ENCODE measurements around the gene CYP4Z1.
"Not testable (repeated sequence)": the region's sequence is repeated elsewhere in the genome, so short reads cannot be mapped to it uniquely, and the experiment has no call there.

Gene CYP4Z1

DNA sequence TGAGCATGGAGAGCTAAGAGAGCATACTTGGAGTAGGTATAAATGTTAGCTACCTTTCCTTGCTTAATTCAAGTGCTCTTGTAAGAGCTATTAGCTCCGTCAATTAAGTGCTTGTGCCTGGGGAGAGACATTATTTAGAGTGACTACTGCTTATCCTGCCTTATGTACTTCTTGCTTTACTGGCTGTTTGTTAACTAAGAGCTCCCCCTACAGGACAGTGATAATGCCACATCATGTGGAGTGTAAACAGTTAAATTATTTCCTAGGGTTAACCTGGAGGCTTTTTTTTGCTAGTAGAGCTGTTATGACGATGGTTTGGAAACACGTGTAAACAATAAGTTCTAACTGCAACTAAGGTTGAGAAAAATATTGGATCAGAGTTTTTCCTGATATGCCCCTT is 24.4 kb downstream of the CYP4Z1 start:
- H3K36me3 Mint-ChIP-seq (ENCODE audit: insufficient read depth); DNase-seq (ENCODE audit: low spot score in 2 of 2); H3K4me1 Mint-ChIP-seq; H3K27me3 Mint-ChIP-seq; H3K4me3 Mint-ChIP-seq; H3K27ac Mint-ChIP-seq (ENCODE audit: low read depth); ATAC-seq (replicated peaks; ENCODE audit: extremely low read depth, poor library complexity, severe bottlenecking); H3K9me3 Mint-ChIP-seq: not testable (repeated sequence)

DNA sequence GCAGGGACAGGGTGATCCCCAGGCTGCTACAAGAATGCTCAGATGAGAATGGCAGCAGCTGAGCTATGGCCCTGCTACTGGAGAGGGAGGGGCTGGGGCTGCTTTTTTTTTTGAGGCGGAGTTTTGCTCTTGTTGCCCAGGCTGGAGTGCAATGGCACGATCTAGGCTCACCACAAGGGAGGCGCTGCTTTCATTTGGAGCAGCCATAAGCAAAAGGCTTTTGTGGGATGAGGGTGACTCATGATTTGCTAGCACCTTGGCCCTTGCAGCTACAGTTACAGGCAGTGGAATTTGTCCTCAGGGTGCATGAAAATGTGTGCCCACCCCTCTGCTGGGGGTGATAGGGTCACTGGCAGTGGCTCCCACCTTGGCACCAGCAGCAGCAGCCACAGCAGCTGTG is 37.8 kb downstream of the CYP4Z1 start:
- Mint-ChIP-seq H3K27ac (ENCODE audit: low read depth) (no peak overlapping the region), H3K4me3 (no peak overlapping the region), H3K27me3 (peaks cover 30% of the 10 kb centered on the region), H3K36me3 (ENCODE audit: insufficient read depth) (no peaks in the 10 kb centered on the region), H3K4me1 (no peaks in the 10 kb centered on the region), H3K9me3 (peaks cover 6% of the 10 kb centered on the region)
- DNase-seq (ENCODE audit: low spot score in 2 of 2) (no peak), ATAC-seq (replicated peaks; ENCODE audit: extremely low read depth, poor library complexity, severe bottlenecking) (no peak)

GRCh38 chr1:47106792-47107191 is 39.8 kb downstream of the CYP4Z1 start:
- H3K9me3 Mint-ChIP-seq: peaks cover 6% of the 10 kb centered on the region
- H3K4me3 Mint-ChIP-seq: no peak overlapping the region
- no peaks in the 10 kb centered on the region for H3K36me3 Mint-ChIP-seq (ENCODE audit: insufficient read depth)
- peaks cover 23% of the 10 kb centered on the region for H3K27me3 Mint-ChIP-seq
- H3K27ac Mint-ChIP-seq (ENCODE audit: low read depth): no peak overlapping the region
- ATAC-seq (replicated peaks; ENCODE audit: extremely low read depth, poor library complexity, severe bottlenecking): no peak
- DNase-seq (ENCODE audit: low spot score in 2 of 2): no peak
- H3K4me1 Mint-ChIP-seq: no peaks in the 10 kb centered on the region

- H3K27me3 Mint-ChIP-seq: peaks cover 18% of the 10 kb centered on the region
- DNase-seq (ENCODE audit: low spot score in 2 of 2); H3K9me3 Mint-ChIP-seq; H3K4me3 Mint-ChIP-seq; H3K36me3 Mint-ChIP-seq (ENCODE audit: insufficient read depth); H3K4me1 Mint-ChIP-seq; H3K27ac Mint-ChIP-seq (ENCODE audit: low read depth); ATAC-seq (replicated peaks; ENCODE audit: extremely low read depth, poor library complexity, severe bottlenecking): not testable (repeated sequence)
Observed at GRCh38 chr1:47107851-47108574, 41.0 kb downstream of the CYP4Z1 start.

- DNase-seq (ENCODE audit: low spot score in 2 of 2); H3K9me3 Mint-ChIP-seq; H3K27ac Mint-ChIP-seq (ENCODE audit: low read depth); H3K4me1 Mint-ChIP-seq; ATAC-seq (replicated peaks; ENCODE audit: extremely low read depth, poor library complexity, severe bottlenecking); H3K4me3 Mint-ChIP-seq; H3K36me3 Mint-ChIP-seq (ENCODE audit: insufficient read depth): not testable (repeated sequence)
- H3K27me3 Mint-ChIP-seq: peaks cover 24% of the 10 kb centered on the region
Observed at GRCh38 chr1:47109482-47109881, 42.5 kb downstream of the CYP4Z1 start.

GRCh38 chr1:47113178-47113577 is 46.1 kb downstream of the CYP4Z1 start:
- Mint-ChIP-seq H3K27me3 (peaks cover 35% of the 10 kb centered on the region), H3K36me3 (ENCODE audit: insufficient read depth) (peaks cover 3% of the 10 kb centered on the region), H3K27ac (ENCODE audit: low read depth) (no peak overlapping the region), H3K4me3 (no peak overlapping the region), H3K4me1 (no peaks in the 10 kb centered on the region), H3K9me3 (no peaks in the 10 kb centered on the region)
- no peak for DNase-seq (ENCODE audit: low spot score in 2 of 2)
- ATAC-seq (replicated peaks; ENCODE audit: extremely low read depth, poor library complexity, severe bottlenecking): no peak

GRCh38 chr1:47121039-47121438 is 54.0 kb downstream of the CYP4Z1 start:
- not testable (repeated sequence) for ATAC-seq (replicated peaks; ENCODE audit: extremely low read depth, poor library complexity, severe bottlenecking); H3K27ac Mint-ChIP-seq (ENCODE audit: low read depth); DNase-seq (ENCODE audit: low spot score in 2 of 2); H3K9me3 Mint-ChIP-seq; H3K4me1 Mint-ChIP-seq; H3K4me3 Mint-ChIP-seq; H3K36me3 Mint-ChIP-seq (ENCODE audit: insufficient read depth)
- peaks cover 33% of the 10 kb centered on the region for H3K27me3 Mint-ChIP-seq

GRCh38 chr1:47124834-47125233 is 57.8 kb downstream of the CYP4Z1 start:
- DNase-seq (ENCODE audit: low spot score in 2 of 2); H3K4me1 Mint-ChIP-seq; H3K4me3 Mint-ChIP-seq; H3K9me3 Mint-ChIP-seq; ATAC-seq (replicated peaks; ENCODE audit: extremely low read depth, poor library complexity, severe bottlenecking); H3K36me3 Mint-ChIP-seq (ENCODE audit: insufficient read depth); H3K27ac Mint-ChIP-seq (ENCODE audit: low read depth): not testable (repeated sequence)
- peaks cover 40% of the 10 kb centered on the region for H3K27me3 Mint-ChIP-seq

DNA sequence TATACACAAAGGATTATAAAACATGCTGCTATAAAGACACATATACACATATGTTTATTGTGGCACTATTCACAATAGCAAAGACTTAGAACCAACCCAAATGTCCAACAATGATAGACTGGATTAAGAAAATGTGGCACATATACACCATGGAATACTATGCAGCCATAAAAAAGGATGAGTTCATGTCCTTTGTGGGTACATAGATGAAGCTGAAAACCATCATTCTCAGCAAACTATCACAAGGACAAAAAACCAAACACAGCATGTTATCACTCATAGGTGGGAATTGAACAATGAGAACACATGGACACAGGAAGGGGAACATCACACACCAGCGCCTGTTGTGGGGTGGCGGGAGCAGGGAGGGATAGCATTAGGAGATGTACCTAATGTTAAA is 60.0 kb downstream of the CYP4Z1 start:
- peaks cover 39% of the 10 kb centered on the region for H3K27me3 Mint-ChIP-seq
- H3K9me3 Mint-ChIP-seq; H3K27ac Mint-ChIP-seq (ENCODE audit: low read depth); H3K36me3 Mint-ChIP-seq (ENCODE audit: insufficient read depth); DNase-seq (ENCODE audit: low spot score in 2 of 2); H3K4me3 Mint-ChIP-seq; ATAC-seq (replicated peaks; ENCODE audit: extremely low read depth, poor library complexity, severe bottlenecking); H3K4me1 Mint-ChIP-seq: not testable (repeated sequence)

GRCh38 chr1:47128221-47128620 is 61.2 kb downstream of the CYP4Z1 start:
- H3K27me3 Mint-ChIP-seq: peaks cover 46% of the 10 kb centered on the region
- H3K4me3 Mint-ChIP-seq: no peak overlapping the region
- H3K4me1 Mint-ChIP-seq: no peaks in the 10 kb centered on the region
- no peaks in the 10 kb centered on the region for H3K36me3 Mint-ChIP-seq (ENCODE audit: insufficient read depth)
- no peaks in the 10 kb centered on the region for H3K9me3 Mint-ChIP-seq
- no peak overlapping the region for H3K27ac Mint-ChIP-seq (ENCODE audit: low read depth)
- DNase-seq (ENCODE audit: low spot score in 2 of 2) (no peak), ATAC-seq (replicated peaks; ENCODE audit: extremely low read depth, poor library complexity, severe bottlenecking) (no peak)

- H3K4me3 Mint-ChIP-seq; ATAC-seq (replicated peaks; ENCODE audit: extremely low read depth, poor library complexity, severe bottlenecking); H3K27ac Mint-ChIP-seq (ENCODE audit: low read depth); H3K36me3 Mint-ChIP-seq (ENCODE audit: insufficient read depth); DNase-seq (ENCODE audit: low spot score in 2 of 2); H3K9me3 Mint-ChIP-seq; H3K4me1 Mint-ChIP-seq: not testable (repeated sequence)
- H3K27me3 Mint-ChIP-seq: peaks cover 48% of the 10 kb centered on the region
Observed at GRCh38 chr1:47128854-47129253, 61.8 kb downstream of the CYP4Z1 start.

DNA sequence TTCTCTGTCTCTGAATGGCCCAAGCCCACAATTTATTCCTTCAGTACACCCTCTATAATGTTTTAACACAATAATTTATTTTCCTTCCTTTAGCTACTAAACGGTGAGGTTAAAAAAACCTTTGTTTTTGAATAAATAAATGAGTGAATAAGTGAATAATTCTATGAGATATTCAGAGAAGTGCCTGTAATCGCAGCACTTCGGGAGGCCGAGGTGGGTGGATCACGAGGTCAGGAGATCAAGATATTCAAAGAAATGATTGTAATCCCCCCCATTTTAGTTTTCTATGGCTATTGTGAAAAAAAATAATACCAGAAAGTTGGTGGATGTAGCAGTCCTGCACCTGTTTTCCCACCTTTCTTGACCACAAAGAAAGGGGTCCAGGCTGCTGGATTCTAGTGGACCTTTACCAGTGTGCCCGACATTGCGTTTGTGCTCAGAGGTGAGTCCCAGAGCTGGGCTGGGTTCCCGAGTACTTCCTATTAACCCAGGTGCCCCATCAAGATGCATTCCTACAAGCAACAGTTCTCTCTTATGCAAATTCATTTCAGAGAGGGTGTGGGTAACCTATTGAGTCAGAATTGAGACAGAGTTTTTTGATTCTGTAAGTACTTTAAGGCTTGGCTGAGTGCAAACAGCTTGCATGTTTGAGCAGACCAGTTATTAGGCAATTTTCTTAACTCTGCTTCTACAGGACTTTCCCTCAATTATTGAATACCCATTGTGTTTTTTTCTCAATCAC is 62.6 kb downstream of the CYP4Z1 start:
- not testable (repeated sequence) for H3K36me3 Mint-ChIP-seq (ENCODE audit: insufficient read depth); H3K27ac Mint-ChIP-seq (ENCODE audit: low read depth); H3K9me3 Mint-ChIP-seq; ATAC-seq (replicated peaks; ENCODE audit: extremely low read depth, poor library complexity, severe bottlenecking); H3K4me3 Mint-ChIP-seq; H3K4me1 Mint-ChIP-seq; DNase-seq (ENCODE audit: low spot score in 2 of 2)
- peaks cover 51% of the 10 kb centered on the region for H3K27me3 Mint-ChIP-seq

- H3K9me3 Mint-ChIP-seq; H3K4me1 Mint-ChIP-seq; H3K27ac Mint-ChIP-seq (ENCODE audit: low read depth); H3K36me3 Mint-ChIP-seq (ENCODE audit: insufficient read depth); ATAC-seq (replicated peaks; ENCODE audit: extremely low read depth, poor library complexity, severe bottlenecking); DNase-seq (ENCODE audit: low spot score in 2 of 2); H3K4me3 Mint-ChIP-seq: not testable (repeated sequence)
- H3K27me3 Mint-ChIP-seq: peaks cover 59% of the 10 kb centered on the region
Observed at GRCh38 chr1:47132665-47133064, 65.6 kb downstream of the CYP4Z1 start.

Data from central memory CD8-positive, alpha-beta T cell (primary cell).